NCI-H2227 treated with DMSO at 0.1 percent for 48 hours (cell line): Measurements from ENCODE around the gene SLC4A2.

Experiments used
- DNase-seq: peaks from one replicate; lab custom pipeline; 2025; lab: John Stamatoyannopoulos, UW

SLC4A2 gene

DNA sequence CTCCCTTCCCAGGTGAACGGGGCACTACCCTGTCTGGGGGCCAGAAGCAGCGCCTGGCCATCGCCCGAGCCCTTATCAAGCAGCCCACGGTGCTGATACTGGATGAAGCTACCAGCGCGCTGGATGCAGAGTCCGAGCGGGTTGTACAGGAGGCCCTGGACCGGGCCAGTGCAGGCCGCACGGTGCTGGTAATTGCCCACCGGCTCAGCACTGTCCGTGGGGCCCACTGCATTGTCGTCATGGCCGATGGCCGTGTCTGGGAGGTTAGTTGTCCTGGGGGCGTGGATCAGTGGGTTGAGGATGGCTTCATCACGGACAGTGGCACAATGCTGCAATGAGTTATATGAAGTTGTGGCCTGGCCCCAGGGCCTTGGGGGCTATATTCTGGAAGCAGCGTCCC lies 15.4 kb upstream of the SLC4A2 start:
- no peak for DNase-seq

- no peak for DNase-seq
Observed at GRCh38 chr7:151045262-151045661, 14.1 kb upstream of the SLC4A2 start.

DNA sequence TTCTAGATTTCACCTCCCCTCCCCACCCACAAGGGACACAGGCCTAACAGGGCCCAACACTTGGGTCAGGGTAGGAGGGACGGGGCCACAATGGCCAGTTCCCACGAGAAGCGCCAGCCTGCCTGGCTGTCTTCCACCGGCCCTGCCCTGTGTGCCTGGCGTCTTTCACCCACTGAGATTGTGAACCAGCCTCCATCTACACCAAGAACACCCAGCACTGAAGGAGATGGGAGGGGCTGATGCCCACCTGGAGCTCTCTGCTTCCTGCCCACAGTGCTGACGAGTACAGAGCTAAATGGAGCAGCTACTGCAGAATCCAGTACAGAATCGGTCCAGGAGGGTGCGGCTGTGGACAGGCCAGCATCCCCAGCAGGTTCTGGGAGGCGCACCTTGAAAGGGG lies 13.4 kb upstream of the SLC4A2 start:
- DNase-seq, result no peak

- DNase-seq, result peak; percentile 7
Observed at GRCh38 chr7:151046603-151047573, 12.5 kb upstream of the SLC4A2 start.

GRCh38 chr7:151047976-151048815 lies 11.2 kb upstream of the SLC4A2 start, which contains the start of gene ASIC3:
TSS of gene ASIC3 (plus strand) at chr7:151048531. CDS start at chr7:151048886, 355 bp downstream.
- no peak for DNase-seq

GRCh38 chr7:151048911-151049463 lies 10.4 kb upstream of the SLC4A2 start:
- DNase-seq, result no peak

GRCh38 chr7:151051108-151051507 lies 8.3 kb upstream of the SLC4A2 start:
- no peak for DNase-seq

GRCh38 chr7:151053096-151053495 lies 6.3 kb upstream of the SLC4A2 start:
- DNase-seq, result no peak

DNA sequence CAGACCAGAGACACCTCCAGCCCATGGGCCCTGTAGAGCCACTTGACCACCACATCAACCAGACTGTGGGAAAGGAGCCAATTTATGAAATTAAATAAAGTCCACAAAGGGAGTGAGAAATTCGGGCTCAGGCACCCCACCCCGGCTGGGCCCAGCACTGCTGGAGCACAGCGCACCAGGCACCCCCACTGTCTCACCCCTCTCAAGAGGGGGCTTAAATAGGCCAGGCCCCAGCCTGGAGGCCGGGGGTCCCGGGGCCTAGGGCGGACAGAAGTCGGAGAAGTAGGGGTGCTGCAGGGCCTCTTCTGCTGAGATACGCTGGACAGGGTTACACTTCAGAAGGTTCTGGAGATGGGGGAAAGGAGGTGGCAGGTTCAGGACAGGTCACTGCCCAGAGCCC lies 5.6 kb upstream of the SLC4A2 start:
- no peak for DNase-seq

GRCh38 chr7:151056283-151056665 lies 3.1 kb upstream of the SLC4A2 start:
- no peak for DNase-seq

GRCh38 chr7:151056666-151057505 lies 2.5 kb upstream of the SLC4A2 start:
- peak; percentile 10 for DNase-seq

DNA sequence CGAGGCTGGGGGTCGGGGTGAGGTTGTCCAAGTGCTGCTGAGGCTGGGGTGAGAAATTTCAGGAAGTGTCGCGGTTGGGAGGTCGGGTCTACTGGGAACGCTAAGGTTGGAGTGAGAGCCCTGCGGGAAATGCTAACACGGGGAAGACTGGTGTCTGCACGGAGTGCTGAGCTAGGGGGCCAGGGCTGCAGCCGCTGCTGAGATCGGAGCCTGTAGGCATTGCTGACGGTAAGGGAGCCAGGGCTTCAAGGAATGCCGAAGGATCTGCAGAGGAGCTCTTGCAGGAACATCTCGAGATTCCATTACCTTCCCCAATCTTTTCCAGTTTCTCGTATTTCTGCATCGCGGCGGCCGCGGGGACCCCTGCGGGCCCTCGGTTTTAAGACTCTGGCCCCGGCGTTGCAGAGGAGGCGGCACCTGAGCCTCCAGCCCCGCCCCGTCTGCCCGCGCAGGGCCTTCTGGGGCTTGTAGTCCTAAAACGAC lies 1.8 kb upstream of the SLC4A2 start, which contains the start of gene CDK5:
Gene CDK5 (minus strand): TSS at position 392 of the 483 bp plus-strand sequence. CDS start 49 bp downstream, at position 343.
- DNase-seq, result no peak

DNA sequence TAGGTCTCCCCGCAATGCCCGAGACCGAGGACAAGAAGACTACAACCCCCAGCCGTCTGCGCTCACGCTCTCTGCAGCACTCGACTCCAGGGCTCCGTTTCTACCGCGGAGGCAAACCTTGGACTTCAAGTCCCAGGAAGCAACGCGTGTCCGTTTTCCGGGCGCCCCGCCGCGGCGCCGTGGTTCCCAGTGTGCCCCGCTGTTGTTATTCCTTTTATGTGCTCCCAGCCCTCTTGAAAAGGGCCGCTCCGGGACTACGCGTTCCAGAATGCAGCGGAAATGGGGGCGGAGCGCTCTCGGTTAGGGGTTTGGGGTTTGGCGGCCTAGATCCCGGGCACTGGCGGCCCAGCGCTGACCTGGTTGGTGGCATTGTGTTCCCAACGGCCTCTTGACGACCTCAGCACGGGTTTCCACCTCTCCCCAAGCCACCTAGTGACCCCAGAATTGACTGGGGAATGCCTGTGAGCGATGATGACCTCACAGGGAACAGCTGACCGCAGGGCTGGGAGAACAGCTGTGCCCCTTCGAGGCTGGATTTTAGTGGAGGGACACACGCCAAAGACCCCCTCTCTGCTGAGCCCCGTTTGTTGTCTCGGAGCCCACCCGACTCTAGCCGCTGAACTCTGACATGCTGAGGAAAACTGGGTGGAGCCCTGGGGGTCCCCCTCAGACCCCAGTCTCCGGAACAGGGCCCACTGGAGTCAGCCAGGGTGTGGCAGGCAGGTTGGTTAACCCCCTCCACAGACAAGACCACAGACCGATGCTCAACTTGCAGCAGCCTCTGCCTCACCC lies 1.2 kb upstream of the SLC4A2 start:
- DNase-seq, result peak; percentile 99

DNA sequence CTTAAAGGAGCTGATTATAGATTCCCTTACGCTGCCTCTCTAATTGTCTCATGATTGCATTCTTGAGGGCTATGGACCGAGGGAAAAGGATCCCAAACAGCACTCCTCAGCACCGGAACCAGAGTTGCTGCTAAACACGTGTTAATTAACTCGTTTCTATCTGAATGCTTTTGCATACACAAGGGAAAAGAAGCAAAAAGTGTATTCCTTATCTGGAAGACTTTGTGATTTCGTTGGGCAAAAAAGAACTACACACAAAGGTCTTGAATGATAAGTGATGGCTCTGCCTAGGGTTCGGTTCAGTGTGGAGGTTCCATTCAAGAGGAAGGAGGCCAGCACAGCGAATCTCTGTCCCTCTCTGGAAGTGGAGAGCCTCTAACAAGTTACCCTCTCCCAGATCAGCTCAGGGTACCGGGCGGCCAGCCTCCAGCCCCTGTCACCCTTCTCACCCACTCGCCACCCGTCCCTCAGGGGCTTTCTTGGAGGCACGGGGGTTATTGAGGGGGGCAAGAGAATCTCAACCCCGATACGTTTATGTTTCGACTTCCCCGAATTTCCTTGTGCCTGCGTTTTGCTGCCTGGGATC lies 515 bp upstream of the SLC4A2 start:
- no peak for DNase-seq

DNA sequence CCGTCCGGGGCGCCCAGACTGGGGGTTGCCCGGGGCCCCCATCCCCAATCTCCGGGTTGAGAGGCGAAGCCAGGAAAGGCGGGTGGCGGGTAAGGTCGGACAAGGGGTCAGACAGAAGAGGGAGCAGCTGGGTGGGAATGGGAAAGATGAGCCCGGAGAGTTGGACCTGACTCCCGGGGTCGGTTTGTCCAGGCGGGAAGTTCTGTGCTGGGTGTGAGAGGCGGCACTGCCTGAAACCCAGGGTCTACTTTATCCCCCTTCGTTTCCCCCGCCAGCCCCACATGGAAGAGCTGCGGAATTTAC lies 675 bp downstream of the SLC4A2 start:
- no peak for DNase-seq

DNA sequence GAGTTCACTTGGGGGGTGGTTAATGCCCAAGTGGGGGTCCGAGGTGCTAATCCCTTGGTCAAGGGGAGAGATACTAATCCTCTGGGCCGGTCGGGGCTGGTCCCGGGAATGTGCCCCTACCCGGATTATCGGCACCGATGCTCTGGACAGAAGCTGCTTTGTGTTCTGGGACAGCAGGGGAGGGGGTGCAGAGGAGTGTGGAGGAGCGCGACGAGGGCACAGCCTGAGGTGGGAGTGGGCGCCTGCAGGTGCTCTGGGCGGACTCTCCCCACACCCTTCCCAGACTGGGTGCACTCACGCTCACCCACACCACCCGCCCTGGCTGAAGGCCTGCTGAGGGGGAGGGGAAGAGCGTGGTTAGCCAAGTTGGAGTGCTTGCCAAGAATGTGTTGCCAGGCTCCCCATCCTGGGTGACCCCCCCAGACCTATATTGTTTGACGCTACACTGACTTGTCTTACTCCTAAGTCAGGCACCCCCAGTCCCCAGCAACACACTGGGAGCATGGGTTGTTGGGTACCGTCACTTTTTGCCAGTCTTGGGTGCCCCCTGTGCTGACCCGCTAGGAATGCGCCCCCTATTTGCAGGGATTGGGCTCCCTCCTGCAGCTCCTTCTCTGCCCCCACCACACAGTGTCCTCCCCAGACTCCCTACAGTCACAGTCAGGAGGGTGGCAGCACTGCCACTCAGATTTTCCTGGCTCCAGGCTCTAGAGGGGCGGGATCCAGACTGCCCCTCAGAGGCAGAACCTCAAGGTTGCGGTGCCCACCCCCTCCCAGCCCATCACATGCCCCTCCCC lies 1.2 kb downstream of the SLC4A2 start:
- no peak for DNase-seq

- DNase-seq, result no peak
Observed at GRCh38 chr7:151061213-151062110, 2.1 kb downstream of the SLC4A2 start.

- DNase-seq, result no peak
Observed at GRCh38 chr7:151062111-151062398, 2.7 kb downstream of the SLC4A2 start.
